Muscle of arm (tissue), 12 donors: ENCODE measurements around the gene PIKFYVE. TPM values are rescaled to one million over a fixed set of nuclear protein-coding genes. Genes with fewer than 3 reads are reported as not detected.
A peak's percentile ranks its signal among the peaks of the same experiment; 100 is the strongest.
"Not testable (repeated sequence)": the region's sequence is repeated elsewhere in the genome, so short reads cannot be mapped to it uniquely, and the experiment has no call there.

Experiments used
- DNase-seq: peaks from one replicate; pipeline ENCODE4 v3.0.0-alpha.2; 2013
- polyA plus RNA-seq, 12 donors: library from polyadenylated mRNA; unstranded; fragments of 120-200 nt; gene quantifications; one replicate each; pipeline ENCODE4 v1.2.1, GENCODE V29; 2013; ENCODE audit not compliant: insufficient read length in 12 of 12

PIKFYVE gene
- polyA plus RNA-seq, 12 donors, result 14.0 to 25.0 (median 19.6) TPM; not detected in 1

- no peak for DNase-seq
Observed at GRCh38 chr2:208296610-208297009, 30.6 kb downstream of the PIKFYVE start.

DNA sequence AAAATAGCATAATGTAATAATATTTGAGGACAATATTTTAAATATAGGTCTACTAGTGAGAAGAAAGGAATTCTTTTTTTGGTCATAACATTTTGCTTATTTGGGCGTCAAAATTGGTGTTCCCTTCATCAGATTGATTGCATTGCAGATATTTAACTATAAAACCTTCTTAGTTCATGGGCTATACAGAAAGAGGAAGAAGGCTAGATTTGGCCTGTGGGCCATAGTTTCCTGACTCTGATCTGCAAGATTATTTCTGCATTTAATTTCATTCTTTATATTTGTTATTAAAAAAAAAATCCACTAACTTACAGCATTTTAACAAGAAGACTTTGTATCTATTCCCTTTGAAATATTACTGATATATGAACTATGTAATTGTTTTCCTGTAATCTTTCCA is 31.9 kb downstream of the PIKFYVE start:
- DNase-seq, result no peak

- DNase-seq, result no peak
Observed at GRCh38 chr2:208300847-208301618, 35.0 kb downstream of the PIKFYVE start.

- no peak for DNase-seq
Observed at GRCh38 chr2:208304157-208304556, 38.1 kb downstream of the PIKFYVE start.

DNA sequence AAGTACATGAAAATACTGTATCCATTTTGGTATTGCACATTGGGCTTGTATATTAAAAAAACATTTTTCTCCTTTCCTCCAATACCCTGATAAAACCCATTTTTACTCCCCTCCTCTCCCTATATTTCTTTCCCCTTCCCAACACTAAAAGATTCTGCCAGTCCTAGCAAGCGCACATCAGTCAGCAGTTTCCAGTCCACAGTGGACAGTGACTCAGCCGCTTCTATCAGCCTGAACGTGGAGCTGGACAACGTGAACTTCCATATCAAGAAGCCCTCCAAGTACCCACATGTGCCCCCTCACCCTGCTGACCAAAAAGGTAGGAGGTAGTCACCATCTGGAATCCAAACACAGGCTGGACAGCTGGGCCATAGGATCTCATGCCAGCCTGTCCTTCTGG is 38.6 kb downstream of the PIKFYVE start:
- no peak for DNase-seq

- DNase-seq, result no peak
Observed at GRCh38 chr2:208306291-208306690, 40.2 kb downstream of the PIKFYVE start.

DNA sequence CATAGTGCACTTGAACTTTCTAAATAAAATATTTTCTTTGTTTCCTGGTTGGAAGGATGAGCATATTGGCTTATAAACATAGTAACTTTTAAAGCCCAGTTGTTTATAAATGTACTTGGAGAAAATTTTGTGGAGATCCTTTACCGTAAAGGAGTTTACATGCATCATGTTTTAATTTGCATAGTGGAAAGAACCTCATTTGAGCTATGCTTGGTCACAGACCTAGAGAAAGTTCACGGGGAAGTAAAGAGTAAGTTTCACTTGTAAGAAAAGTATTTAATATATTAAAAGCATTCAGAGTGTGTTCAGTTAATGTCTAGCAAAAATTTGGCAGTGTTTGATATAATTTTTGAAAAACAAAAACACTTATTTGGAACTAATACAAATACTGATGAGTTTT is 45.3 kb downstream of the PIKFYVE start:
- DNase-seq, result no peak

GRCh38 chr2:208311954-208312353 is 45.9 kb downstream of the PIKFYVE start:
- DNase-seq, result no peak

- no peak for DNase-seq
Observed at GRCh38 chr2:208315081-208315788, 49.2 kb downstream of the PIKFYVE start.

DNA sequence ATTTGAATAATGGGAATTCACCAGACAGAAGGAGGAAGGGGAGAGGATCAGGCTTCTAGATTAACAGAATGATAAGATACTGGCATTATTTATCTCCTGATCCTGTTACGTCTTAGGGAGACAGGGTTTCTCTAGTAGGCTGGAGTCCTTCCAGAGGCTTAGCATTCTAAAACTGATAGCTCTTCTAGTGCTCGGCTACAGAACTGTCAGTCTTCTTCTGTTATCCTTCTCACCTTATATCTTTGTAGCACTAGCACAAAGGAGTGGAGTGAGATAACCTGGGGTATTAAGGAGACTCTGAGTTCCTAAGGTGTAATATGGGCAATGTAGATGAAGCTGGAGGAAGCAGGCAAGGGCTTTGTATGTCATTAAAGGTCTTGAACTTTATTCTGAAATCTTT is 52.1 kb downstream of the PIKFYVE start:
- DNase-seq, result no peak

DNA sequence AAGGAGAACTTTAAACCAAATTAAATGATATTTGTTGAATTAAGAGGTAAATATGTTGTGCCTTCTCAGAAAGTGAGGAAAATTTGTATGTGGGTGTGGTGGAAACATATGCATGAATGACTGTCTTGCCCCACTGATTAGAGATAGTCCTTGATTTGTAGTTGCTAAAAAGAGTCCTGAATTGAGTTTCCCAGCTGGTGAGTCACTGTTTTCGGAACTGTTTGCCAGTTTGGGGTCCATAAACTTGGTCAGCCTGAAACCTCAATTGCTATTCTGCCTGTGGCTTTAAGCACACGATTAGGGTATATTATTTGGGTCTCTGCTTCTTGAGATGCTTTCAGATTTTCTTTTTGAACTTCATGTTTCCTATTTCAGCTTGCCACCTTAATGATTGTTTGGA is 53.3 kb downstream of the PIKFYVE start:
- DNase-seq, result no peak

DNA sequence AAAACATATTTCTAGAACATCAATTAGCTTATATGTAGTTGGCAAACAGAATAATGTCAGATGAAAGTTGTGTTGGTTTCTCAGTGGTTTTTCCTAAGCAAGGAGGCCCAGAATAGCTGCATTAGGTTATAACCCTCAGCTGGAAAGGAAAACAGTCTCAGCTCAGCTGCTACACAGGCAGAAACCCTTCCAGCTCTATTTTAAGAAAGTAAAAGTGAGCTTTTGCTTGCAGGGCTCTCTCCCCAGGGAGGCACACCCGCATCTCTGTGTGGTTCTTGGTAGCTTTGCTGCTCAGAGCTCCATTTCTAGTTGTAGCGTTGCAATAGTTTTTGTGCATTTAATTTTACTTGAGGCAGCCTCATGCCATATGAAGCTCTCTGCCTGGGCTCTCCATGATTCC is 54.6 kb downstream of the PIKFYVE start:
- DNase-seq, result peak; percentile 54

DNA sequence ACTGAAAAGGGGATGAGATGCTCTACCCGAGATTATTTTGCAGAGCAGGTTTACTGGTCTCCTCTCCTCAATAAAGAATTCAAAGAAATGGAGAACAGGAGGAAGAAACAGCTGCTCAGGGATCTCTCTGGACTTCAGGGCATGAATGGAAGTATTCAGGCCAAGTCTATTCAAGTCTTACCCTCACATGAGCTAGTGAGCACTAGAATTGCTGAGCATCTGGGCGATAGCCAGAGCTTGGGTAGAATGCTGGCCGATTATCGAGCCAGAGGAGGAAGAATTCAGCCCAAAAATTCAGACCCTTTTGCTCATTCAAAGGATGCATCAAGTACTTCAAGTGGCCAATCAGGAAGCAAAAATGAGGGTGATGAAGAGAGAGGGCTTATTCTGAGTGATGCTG is 60.0 kb downstream of the PIKFYVE start:
- DNase-seq, result no peak

DNA sequence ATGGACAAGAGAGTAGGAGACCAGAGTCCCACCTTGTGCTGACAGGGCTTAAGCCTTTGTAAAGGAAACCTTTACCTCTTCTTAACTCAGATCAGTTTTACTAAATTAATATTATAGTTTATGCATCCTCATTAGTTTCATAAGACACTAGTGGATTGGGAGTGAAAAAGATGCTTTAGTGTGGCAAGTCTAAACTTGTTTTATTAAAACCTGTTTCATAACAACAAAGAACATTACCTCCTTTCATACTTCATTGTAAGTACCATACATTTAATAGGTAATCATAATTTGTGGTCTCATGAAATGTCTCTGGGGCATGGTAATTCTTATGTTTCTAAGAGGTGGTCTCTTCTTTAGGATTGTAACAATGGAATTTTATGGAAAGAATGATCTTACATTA is 63.4 kb downstream of the PIKFYVE start:
- DNase-seq, result no peak

- DNase-seq, result no peak
Observed at GRCh38 chr2:208334230-208334629, 68.2 kb downstream of the PIKFYVE start.

GRCh38 chr2:208346756-208347155 is 80.7 kb downstream of the PIKFYVE start:
- DNase-seq, result no peak

DNA sequence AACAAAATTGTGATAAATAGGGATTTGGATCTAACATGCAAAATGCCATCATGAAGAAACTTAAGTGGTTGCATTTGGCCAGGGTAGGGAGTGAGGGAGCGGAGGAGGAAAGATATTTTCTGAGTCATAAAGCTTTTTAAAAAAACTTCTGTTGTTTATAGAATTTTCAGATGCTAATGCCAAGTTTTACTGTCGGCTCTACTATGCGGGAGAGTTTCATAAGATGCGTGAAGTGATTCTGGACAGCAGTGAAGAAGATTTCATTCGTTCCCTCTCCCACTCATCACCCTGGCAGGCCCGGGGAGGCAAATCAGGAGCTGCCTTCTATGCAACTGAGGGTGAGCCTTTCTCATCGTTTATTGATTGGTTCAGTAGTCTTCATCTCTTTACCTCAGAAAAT is 84.6 kb downstream of the PIKFYVE start:
- DNase-seq, result no peak

GRCh38 chr2:208352644-208353567 is 86.9 kb downstream of the PIKFYVE start:
- no peak for DNase-seq

DNA sequence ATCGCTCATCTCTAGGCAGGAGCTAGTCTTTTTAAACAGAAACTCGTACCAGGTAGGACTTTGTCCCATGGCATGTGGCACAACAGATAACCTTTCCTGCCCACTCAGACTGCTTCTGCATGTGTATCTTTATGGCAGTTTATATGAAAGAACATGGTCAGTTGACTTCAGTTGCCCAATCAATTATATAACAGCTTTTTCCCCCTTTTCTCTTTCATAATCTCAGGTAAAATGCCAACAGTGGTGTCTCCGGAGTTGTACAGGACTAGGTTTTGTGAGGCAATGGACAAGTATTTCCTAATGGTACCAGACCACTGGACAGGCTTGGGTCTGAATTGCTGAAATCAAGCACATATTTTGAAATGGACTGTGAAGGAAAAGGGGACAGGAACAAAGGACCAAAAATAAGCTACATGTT is 88.9 kb downstream of the PIKFYVE start:
- no peak for DNase-seq

DNA sequence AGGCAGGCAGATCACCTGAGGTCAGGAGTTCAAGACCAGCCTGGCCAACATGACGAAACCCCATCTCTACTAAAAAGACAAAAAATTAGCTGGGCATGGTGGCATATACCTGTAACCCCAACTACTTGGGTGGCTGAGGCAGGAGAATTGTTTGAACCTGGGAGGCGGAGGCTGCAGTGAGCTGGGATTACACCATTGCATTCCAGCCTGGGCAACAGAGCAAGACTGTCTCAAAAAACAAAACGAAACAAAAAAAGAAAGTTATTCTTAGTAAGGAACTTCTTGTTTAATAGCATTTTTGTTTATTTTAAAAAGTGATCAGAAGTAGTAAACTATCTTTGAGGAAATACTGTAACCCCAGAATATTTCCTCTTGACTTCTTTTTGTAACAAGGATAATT is 90.4 kb downstream of the PIKFYVE start:
- DNase-seq, result not testable (repeated sequence)

- DNase-seq, result no peak
Observed at GRCh38 chr2:208356846-208357574, 91.0 kb downstream of the PIKFYVE start.
